HG02798 (cell line): Measurements from ENCODE around the gene TIRAP.
"Not testable (repeated sequence)": the region's sequence is repeated elsewhere in the genome, so short reads cannot be mapped to it uniquely, and the experiment has no call there.

Experiments
- ATAC-seq: cut with Tn5 transposase; IDR thresholded peaks from one replicate; pipeline ENCODE4 v1.9.1; 2021; ENCODE audit warnings: mild to moderate bottlenecking; ENCODE audit not compliant: unreplicated experiment, poor library complexity

Gene TIRAP

GRCh38 chr11:126282736-126283591 lies at the start of gene TIRAP:
TIRAP (plus strand) TSS chr11:126283093; CDS start chr11:126290895, 7,802 bp downstream.
- peak; percentile 71 for ATAC-seq

- no peak for ATAC-seq
Measured at GRCh38 chr11:126233391-126233790, 49.5 kb upstream of the TIRAP start.

GRCh38 chr11:126246636-126247035 lies 36.3 kb upstream of the TIRAP start:
- ATAC-seq = no peak

GRCh38 chr11:126253265-126253664 lies 29.6 kb upstream of the TIRAP start:
- no peak for ATAC-seq

GRCh38 chr11:126254819-126255218 lies 28.1 kb upstream of the TIRAP start:
- no peak for ATAC-seq

- ATAC-seq = not testable (repeated sequence)
Measured at GRCh38 chr11:126255507-126255906, 27.4 kb upstream of the TIRAP start.

GRCh38 chr11:126256216-126256615 lies 26.7 kb upstream of the TIRAP start:
- ATAC-seq = no peak

- ATAC-seq = no peak
Measured at GRCh38 chr11:126257144-126257543, 25.7 kb upstream of the TIRAP start.

- ATAC-seq = no peak
Measured at GRCh38 chr11:126257764-126258163, 25.1 kb upstream of the TIRAP start.

- ATAC-seq = no peak
Measured at GRCh38 chr11:126262216-126262615, 20.7 kb upstream of the TIRAP start.

- no peak for ATAC-seq
Measured at GRCh38 chr11:126263489-126263888, 19.4 kb upstream of the TIRAP start.

GRCh38 chr11:126265811-126266210 lies 17.1 kb upstream of the TIRAP start:
- ATAC-seq = no peak

GRCh38 chr11:126267650-126268049 lies 15.2 kb upstream of the TIRAP start:
- no peak for ATAC-seq

- no peak for ATAC-seq
Measured at GRCh38 chr11:126268361-126268707, 14.6 kb upstream of the TIRAP start.

- peak; percentile 99 for ATAC-seq
Measured at GRCh38 chr11:126268708-126269579, 13.9 kb upstream of the TIRAP start, which contains the start of the genes FOXRED1 and SRPRA. FOXRED1 (plus strand) TSS chr11:126269154; CDS start chr11:126269207, 53 bp downstream. SRPRA (minus strand) TSS chr11:126268895; CDS start chr11:126268804, 91 bp downstream.

GRCh38 chr11:126277322-126277721 lies 5.6 kb upstream of the TIRAP start:
- ATAC-seq = no peak

- ATAC-seq = no peak
Measured at GRCh38 chr11:126277780-126278179, 5.1 kb upstream of the TIRAP start.

GRCh38 chr11:126279191-126279590 lies 3.7 kb upstream of the TIRAP start:
- no peak for ATAC-seq

- ATAC-seq = no peak
Measured at GRCh38 chr11:126280595-126280994, 2.3 kb upstream of the TIRAP start.

- ATAC-seq = no peak
Measured at GRCh38 chr11:126281245-126281644, 1.6 kb upstream of the TIRAP start.

- no peak for ATAC-seq
Measured at GRCh38 chr11:126281666-126282175, 1.2 kb upstream of the TIRAP start.
